ENCODE results near the gene FAM222B. TPM values are rescaled to one million over a fixed set of nuclear protein-coding genes. Genes with fewer than 3 reads are reported as not detected.

The FAM222B gene
- total RNA-seq, 1 experiment from 2014 or later: 94.6 TPM

DNA sequence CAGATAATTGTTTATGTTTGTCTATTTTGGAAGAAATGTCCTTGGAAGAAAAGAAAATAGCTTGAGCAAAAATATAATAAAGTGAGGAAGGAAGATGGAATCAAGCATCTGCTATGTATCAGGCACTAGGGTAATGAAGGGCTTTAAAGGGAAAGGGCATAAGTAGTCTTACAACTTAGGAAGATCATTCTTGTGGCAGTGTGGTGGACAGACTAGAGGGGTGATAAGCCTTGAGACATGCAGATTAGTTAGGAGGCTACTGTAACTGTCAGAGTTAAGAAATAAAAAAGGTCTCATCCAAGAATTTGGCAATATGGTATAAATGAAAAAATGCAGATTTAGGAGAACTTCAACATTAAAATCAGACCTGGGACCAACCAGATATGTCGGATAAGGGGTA, 14.9 kb downstream of the FAM222B start (continued):
- TF ChIP-seq, protein P1, sequence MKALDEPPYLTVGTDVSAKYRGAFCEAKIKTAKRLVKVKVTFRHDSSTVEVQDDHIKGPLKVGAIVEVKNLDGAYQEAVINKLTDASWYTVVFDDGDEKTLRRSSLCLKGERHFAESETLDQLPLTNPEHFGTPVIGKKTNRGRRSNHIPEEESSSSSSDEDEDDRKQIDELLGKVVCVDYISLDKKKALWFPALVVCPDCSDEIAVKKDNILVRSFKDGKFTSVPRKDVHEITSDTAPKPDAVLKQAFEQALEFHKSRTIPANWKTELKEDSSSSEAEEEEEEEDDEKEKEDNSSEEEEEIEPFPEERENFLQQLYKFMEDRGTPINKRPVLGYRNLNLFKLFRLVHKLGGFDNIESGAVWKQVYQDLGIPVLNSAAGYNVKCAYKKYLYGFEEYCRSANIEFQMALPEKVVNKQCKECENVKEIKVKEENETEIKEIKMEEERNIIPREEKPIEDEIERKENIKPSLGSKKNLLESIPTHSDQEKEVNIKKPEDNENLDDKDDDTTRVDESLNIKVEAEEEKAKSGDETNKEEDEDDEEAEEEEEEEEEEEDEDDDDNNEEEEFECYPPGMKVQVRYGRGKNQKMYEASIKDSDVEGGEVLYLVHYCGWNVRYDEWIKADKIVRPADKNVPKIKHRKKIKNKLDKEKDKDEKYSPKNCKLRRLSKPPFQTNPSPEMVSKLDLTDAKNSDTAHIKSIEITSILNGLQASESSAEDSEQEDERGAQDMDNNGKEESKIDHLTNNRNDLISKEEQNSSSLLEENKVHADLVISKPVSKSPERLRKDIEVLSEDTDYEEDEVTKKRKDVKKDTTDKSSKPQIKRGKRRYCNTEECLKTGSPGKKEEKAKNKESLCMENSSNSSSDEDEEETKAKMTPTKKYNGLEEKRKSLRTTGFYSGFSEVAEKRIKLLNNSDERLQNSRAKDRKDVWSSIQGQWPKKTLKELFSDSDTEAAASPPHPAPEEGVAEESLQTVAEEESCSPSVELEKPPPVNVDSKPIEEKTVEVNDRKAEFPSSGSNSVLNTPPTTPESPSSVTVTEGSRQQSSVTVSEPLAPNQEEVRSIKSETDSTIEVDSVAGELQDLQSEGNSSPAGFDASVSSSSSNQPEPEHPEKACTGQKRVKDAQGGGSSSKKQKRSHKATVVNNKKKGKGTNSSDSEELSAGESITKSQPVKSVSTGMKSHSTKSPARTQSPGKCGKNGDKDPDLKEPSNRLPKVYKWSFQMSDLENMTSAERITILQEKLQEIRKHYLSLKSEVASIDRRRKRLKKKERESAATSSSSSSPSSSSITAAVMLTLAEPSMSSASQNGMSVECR (CRISPR knock-in tag; IDR thresholded peaks at IDR 0.05; ENCODE audit: borderline replicate concordance): no peak

DNA sequence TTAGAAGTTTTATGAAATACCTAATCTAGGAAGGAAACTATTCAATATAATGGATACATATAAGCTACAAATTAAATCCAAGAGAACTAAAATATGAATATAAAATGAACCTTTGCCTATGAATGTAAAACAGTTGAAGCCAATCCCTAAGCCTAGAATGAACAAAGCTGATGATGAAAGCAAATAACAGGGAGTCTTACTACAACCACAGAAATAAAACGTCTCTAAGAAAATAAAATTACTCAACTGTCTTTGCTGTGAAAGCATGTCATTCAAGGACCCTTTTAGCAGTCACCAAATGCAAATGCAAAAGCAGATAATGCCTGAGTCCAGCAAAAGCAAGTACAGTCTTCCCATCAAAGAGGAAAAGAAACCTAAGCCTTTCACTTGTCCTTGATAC, 23.0 kb downstream of the FAM222B start:
- TF ChIP-seq ELF4 (CRISPR knock-in tag; IDR thresholded peaks at IDR 0.05; ENCODE audit: low read depth): no peak
- TF ChIP-seq, protein P2, sequence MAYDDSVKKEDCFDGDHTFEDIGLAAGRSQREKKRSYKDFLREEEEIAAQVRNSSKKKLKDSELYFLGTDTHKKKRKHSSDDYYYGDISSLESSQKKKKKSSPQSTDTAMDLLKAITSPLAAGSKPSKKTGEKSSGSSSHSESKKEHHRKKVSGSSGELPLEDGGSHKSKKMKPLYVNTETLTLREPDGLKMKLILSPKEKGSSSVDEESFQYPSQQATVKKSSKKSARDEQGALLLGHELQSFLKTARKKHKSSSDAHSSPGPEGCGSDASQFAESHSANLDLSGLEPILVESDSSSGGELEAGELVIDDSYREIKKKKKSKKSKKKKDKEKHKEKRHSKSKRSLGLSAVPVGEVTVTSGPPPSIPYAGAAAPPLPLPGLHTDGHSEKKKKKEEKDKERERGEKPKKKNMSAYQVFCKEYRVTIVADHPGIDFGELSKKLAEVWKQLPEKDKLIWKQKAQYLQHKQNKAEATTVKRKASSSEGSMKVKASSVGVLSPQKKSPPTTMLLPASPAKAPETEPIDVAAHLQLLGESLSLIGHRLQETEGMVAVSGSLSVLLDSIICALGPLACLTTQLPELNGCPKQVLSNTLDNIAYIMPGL (CRISPR knock-in tag; IDR thresholded peaks at IDR 0.05): no peak
- ChIA-PET POLR2A (no interaction called here), CTCF (no interaction called here)
- H3K27me3 Mint-ChIP-seq (ENCODE audit: low read depth): no peaks in the 10 kb centered on the region
- H3K36me3 Mint-ChIP-seq: no peaks in the 10 kb centered on the region
- H3K9me3 Mint-ChIP-seq: no peaks in the 10 kb centered on the region
- no peak for ATAC-seq
- peaks cover 21% of the 10 kb centered on the region for H3K4me1 Mint-ChIP-seq
- H3K4me3 Mint-ChIP-seq: no peak overlapping the region
- no peak for DNase-seq (ENCODE audit: low spot score)
- peak overlapping the region; percentile 79; the same call in 1 of the 2 replicates for H3K27ac Mint-ChIP-seq

DNA sequence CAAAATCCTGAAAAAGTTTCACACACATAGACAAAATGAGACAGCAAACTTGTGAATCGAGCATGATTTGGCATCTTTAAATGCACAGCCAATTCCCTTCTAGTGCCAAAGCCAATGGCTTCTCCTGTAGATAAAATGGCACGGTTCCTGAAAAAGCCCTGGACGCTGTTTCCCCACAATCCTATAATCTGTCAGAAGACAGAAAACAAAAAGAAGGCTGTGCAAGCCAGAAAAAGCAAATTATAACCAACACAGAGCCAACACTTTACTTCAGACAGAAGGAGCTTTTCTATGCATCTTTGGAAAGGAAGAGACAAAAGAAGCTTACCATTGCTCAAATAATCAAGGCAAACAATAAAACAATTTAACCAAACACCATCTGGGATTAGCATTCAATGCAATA, 23.8 kb downstream of the FAM222B start:
- Mint-ChIP-seq H3K36me3 (no peaks in the 10 kb centered on the region), H3K27ac (peak overlapping the region; percentile 3; the same call in 1 of the 2 replicates), H3K4me3 (no peak overlapping the region), H3K4me1 (peaks cover 21% of the 10 kb centered on the region), H3K27me3 (ENCODE audit: low read depth) (no peaks in the 10 kb centered on the region), H3K9me3 (no peaks in the 10 kb centered on the region)
- CTCF ChIA-PET: interaction anchor here (1.2 kb wide), 1 partner anchor 30 kb away, joined by 3 read pairs; no protein-coding TSS in a partner anchor
- POLR2A ChIA-PET: no interaction called here
- DNase-seq (ENCODE audit: low spot score): no peak
- no peak for ATAC-seq
- TF ChIP-seq GRHL2 (CRISPR knock-in tag; IDR thresholded peaks at IDR 0.05; ENCODE audit: insufficient replicate concordance, severe bottlenecking): no peak
- TF ChIP-seq ZNF396 (CRISPR knock-in tag; IDR thresholded peaks at IDR 0.05; ENCODE audit: borderline replicate concordance): no peak
- TF ChIP-seq, protein P1 (CRISPR knock-in tag; IDR thresholded peaks at IDR 0.05; ENCODE audit: borderline replicate concordance): no peak
- TF ChIP-seq JAZF1 (CRISPR knock-in tag; IDR thresholded peaks at IDR 0.05): no peak
- TF ChIP-seq, protein P3, sequence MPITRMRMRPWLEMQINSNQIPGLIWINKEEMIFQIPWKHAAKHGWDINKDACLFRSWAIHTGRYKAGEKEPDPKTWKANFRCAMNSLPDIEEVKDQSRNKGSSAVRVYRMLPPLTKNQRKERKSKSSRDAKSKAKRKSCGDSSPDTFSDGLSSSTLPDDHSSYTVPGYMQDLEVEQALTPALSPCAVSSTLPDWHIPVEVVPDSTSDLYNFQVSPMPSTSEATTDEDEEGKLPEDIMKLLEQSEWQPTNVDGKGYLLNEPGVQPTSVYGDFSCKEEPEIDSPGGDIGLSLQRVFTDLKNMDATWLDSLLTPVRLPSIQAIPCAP (CRISPR knock-in tag; IDR thresholded peaks at IDR 0.05): no peak
- TF ChIP-seq, protein P4, sequence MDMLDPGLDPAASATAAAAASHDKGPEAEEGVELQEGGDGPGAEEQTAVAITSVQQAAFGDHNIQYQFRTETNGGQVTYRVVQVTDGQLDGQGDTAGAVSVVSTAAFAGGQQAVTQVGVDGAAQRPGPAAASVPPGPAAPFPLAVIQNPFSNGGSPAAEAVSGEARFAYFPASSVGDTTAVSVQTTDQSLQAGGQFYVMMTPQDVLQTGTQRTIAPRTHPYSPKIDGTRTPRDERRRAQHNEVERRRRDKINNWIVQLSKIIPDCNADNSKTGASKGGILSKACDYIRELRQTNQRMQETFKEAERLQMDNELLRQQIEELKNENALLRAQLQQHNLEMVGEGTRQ (CRISPR knock-in tag; IDR thresholded peaks at IDR 0.05): no peak
- TF ChIP-seq, protein P5, sequence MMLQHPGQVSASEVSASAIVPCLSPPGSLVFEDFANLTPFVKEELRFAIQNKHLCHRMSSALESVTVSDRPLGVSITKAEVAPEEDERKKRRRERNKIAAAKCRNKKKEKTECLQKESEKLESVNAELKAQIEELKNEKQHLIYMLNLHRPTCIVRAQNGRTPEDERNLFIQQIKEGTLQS (CRISPR knock-in tag; conservative IDR thresholded peaks at IDR 0.05): no peak
- TF ChIP-seq, protein P6, sequence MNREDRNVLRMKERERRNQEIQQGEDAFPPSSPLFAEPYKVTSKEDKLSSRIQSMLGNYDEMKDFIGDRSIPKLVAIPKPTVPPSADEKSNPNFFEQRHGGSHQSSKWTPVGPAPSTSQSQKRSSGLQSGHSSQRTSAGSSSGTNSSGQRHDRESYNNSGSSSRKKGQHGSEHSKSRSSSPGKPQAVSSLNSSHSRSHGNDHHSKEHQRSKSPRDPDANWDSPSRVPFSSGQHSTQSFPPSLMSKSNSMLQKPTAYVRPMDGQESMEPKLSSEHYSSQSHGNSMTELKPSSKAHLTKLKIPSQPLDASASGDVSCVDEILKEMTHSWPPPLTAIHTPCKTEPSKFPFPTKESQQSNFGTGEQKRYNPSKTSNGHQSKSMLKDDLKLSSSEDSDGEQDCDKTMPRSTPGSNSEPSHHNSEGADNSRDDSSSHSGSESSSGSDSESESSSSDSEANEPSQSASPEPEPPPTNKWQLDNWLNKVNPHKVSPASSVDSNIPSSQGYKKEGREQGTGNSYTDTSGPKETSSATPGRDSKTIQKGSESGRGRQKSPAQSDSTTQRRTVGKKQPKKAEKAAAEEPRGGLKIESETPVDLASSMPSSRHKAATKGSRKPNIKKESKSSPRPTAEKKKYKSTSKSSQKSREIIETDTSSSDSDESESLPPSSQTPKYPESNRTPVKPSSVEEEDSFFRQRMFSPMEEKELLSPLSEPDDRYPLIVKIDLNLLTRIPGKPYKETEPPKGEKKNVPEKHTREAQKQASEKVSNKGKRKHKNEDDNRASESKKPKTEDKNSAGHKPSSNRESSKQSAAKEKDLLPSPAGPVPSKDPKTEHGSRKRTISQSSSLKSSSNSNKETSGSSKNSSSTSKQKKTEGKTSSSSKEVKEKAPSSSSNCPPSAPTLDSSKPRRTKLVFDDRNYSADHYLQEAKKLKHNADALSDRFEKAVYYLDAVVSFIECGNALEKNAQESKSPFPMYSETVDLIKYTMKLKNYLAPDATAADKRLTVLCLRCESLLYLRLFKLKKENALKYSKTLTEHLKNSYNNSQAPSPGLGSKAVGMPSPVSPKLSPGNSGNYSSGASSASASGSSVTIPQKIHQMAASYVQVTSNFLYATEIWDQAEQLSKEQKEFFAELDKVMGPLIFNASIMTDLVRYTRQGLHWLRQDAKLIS (CRISPR knock-in tag; IDR thresholded peaks at IDR 0.05; ENCODE audit: borderline replicate concordance): no peak
- TF ChIP-seq, protein P7, sequence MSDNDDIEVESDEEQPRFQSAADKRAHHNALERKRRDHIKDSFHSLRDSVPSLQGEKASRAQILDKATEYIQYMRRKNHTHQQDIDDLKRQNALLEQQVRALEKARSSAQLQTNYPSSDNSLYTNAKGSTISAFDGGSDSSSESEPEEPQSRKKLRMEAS (CRISPR knock-in tag; IDR thresholded peaks at IDR 0.05): no peak
- TF ChIP-seq ZNF263 (CRISPR knock-in tag; IDR thresholded peaks at IDR 0.05; ENCODE audit: low read depth): no peak
- TF ChIP-seq, protein P8, sequence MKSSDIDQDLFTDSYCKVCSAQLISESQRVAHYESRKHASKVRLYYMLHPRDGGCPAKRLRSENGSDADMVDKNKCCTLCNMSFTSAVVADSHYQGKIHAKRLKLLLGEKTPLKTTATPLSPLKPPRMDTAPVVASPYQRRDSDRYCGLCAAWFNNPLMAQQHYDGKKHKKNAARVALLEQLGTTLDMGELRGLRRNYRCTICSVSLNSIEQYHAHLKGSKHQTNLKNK (CRISPR knock-in tag; IDR thresholded peaks at IDR 0.05): no peak
- no peak for TF ChIP-seq ZNF138 (CRISPR knock-in tag; conservative IDR thresholded peaks at IDR 0.05)

Data from WTC11 (cell line).